ENCODE data around the gene SCN2B.

The SCN2B gene

GRCh38 chr11:118174006-118174567, 2.4 kb downstream of the SCN2B start:
- DNase-seq, result no peak

GRCh38 chr11:118172356-118172755, 4.1 kb downstream of the SCN2B start:
- no peak for DNase-seq

GRCh38 chr11:118171269-118172062, 5.0 kb downstream of the SCN2B start:
- DNase-seq, result peak; percentile 85

- no peak for DNase-seq
These were observed 5.6 kb downstream of the SCN2B start for GRCh38 chr11:118170882-118171268.

- DNase-seq, result no peak
These were observed 6.2 kb downstream of the SCN2B start for GRCh38 chr11:118170231-118170630.

GRCh38 chr11:118169300-118170140, 6.9 kb downstream of the SCN2B start:
- no peak for DNase-seq

- no peak for DNase-seq
These were observed 7.7 kb downstream of the SCN2B start for GRCh38 chr11:118168751-118169150.

- no peak for DNase-seq
These were observed 8.1 kb downstream of the SCN2B start for GRCh38 chr11:118168316-118168715.

GRCh38 chr11:118167906-118168305, 8.5 kb downstream of the SCN2B start:
- no peak for DNase-seq

GRCh38 chr11:118167253-118167652, 9.2 kb downstream of the SCN2B start:
- no peak for DNase-seq

- no peak for DNase-seq
These were observed 9.8 kb downstream of the SCN2B start for GRCh38 chr11:118166641-118167040.

GRCh38 chr11:118164885-118165284, 11.6 kb downstream of the SCN2B start:
- DNase-seq, result no peak

- no peak for DNase-seq
These were observed 12.9 kb downstream of the SCN2B start for GRCh38 chr11:118163494-118163893.

GRCh38 chr11:118162846-118163245, 13.6 kb downstream of the SCN2B start:
- DNase-seq, result no peak

- DNase-seq, result no peak
These were observed 14.7 kb downstream of the SCN2B start for GRCh38 chr11:118161786-118162185.

- no peak for DNase-seq
These were observed 19.1 kb downstream of the SCN2B start for GRCh38 chr11:118157186-118157895.

GRCh38 chr11:118156531-118157185, 19.8 kb downstream of the SCN2B start:
- peak; percentile 12 for DNase-seq

GRCh38 chr11:118155776-118156530, 20.5 kb downstream of the SCN2B start:
- no peak for DNase-seq

- no peak for DNase-seq
These were observed 21.8 kb downstream of the SCN2B start for GRCh38 chr11:118154641-118155040.

- DNase-seq, result no peak
These were observed 22.5 kb downstream of the SCN2B start for GRCh38 chr11:118153976-118154375.

- no peak for DNase-seq
These were observed 22.9 kb downstream of the SCN2B start for GRCh38 chr11:118153516-118153915.

Data from CD4-positive, alpha-beta T cell treated with Interleukin-17A for 4 hours (primary cell).